Liver (tissue), 9 donors: Measurements from ENCODE around the gene SNX15. TPM values are rescaled to one million over a fixed set of nuclear protein-coding genes. Genes with fewer than 3 reads are reported as not detected.

Experiments used
- DNase-seq: peaks from one replicate; pipeline ENCODE4 v3.0.0-alpha.2; 2017; ENCODE audit warnings: low spot score
- H3K27ac ChIP-seq, 2 donors: one replicate each; pipeline ENCODE4 v1.7.0; 2013; ENCODE audit warnings: inconsistent platforms in 2 of 2, low read length in 2 of 2, control low read depth in 1 of 2, low read depth in 1 of 2, mild to moderate bottlenecking in 1 of 2
- H3K27me3 ChIP-seq, 4 donors: one replicate each; pipeline versions ENCODE4 v1.6.1 to v1.7.0; 2013; ENCODE audit warnings: low read length in 3 of 4, inconsistent platforms in 1 of 4, mild to moderate bottlenecking in 1 of 4, moderate library complexity in 1 of 4; ENCODE audit not compliant: control insufficient read depth in 4 of 4, insufficient read depth in 4 of 4
- H3K36me3 ChIP-seq, 4 donors: one replicate each; pipeline versions ENCODE4 v1.6.1 to v1.7.0; 2013; ENCODE audit warnings: low read length in 3 of 4, mild to moderate bottlenecking in 3 of 4, low read depth in 1 of 4, moderate library complexity in 1 of 4; ENCODE audit not compliant: control insufficient read depth in 4 of 4, insufficient read depth in 3 of 4
- H3K4me1 ChIP-seq, 4 donors: one replicate each; pipeline versions ENCODE4 v1.6.1 to v1.7.0; 2013; ENCODE audit warnings: low read length in 3 of 4, mild to moderate bottlenecking in 3 of 4, moderate library complexity in 1 of 4; ENCODE audit not compliant: control insufficient read depth in 4 of 4, insufficient read depth in 4 of 4
- H3K4me3 ChIP-seq, 3 donors: one replicate each; pipeline versions ENCODE4 v1.6.1 to v1.7.0; 2013; ENCODE audit warnings: low read length in 3 of 3, control low read depth in 1 of 3, low read depth in 1 of 3, mild to moderate bottlenecking in 1 of 3
- H3K9ac ChIP-seq, 2 donors: one replicate each; pipeline ENCODE4 v1.7.0; 2013; ENCODE audit warnings: low read length in 2 of 2, mild to moderate bottlenecking in 2 of 2, moderate library complexity in 2 of 2, control low read depth in 1 of 2, low read depth in 1 of 2
- H3K9me3 ChIP-seq, 4 donors: one replicate each; pipeline versions ENCODE4 v1.6.1 to v1.7.0; 2013; ENCODE audit warnings: low read length in 3 of 4; ENCODE audit not compliant: control insufficient read depth in 4 of 4
- EGR1 ChIP-seq, 2 donors: IDR thresholded peaks; 2 replicates each; pipeline ENCODE4 v1.6.1; 2016 to 2018; ENCODE audit warnings: antibody characterized with exemption in 2 of 2, low read depth in 2 of 2
- FOXA1 ChIP-seq: IDR thresholded peaks from 2 replicates; pipeline ENCODE4 v1.6.1; 2016; ENCODE audit warnings: antibody characterized with exemption
- GABPA ChIP-seq, 2 donors: IDR thresholded peaks in 1 of 2; conservative IDR thresholded peaks in 1 of 2; 2 replicates each; pipeline ENCODE4 v1.6.1; 2016; ENCODE audit warnings: antibody characterized with exemption in 2 of 2, mild to moderate bottlenecking in 1 of 2, moderate library complexity in 1 of 2
- HNF4A ChIP-seq, 2 donors: conservative IDR thresholded peaks; 2 replicates each; pipeline ENCODE4 v1.6.1; 2016; ENCODE audit warnings: antibody characterized with exemption in 2 of 2, mild to moderate bottlenecking in 2 of 2
- HNF4G ChIP-seq: IDR thresholded peaks from 2 replicates; pipeline ENCODE4 v1.6.1; 2016; ENCODE audit warnings: antibody characterized with exemption
- JUND ChIP-seq, 2 donors: IDR thresholded peaks; 2 replicates each; pipeline ENCODE4 v1.6.1; 2016; ENCODE audit warnings: antibody characterized with exemption in 2 of 2
- NR2F2 ChIP-seq: IDR thresholded peaks from 2 replicates; pipeline ENCODE4 v1.6.1; 2016; ENCODE audit warnings: antibody characterized with exemption
- RAD21 ChIP-seq, 2 donors: IDR thresholded peaks; 2 replicates each; pipeline ENCODE4 v1.6.1; 2016; ENCODE audit warnings: antibody characterized with exemption in 2 of 2, mild to moderate bottlenecking in 2 of 2
- RXRA ChIP-seq, 2 donors: IDR thresholded peaks; 2 replicates each; pipeline ENCODE4 v1.6.1; 2017 to 2018; ENCODE audit warnings: antibody characterized with exemption in 2 of 2, mild to moderate bottlenecking in 1 of 2
- SP1 ChIP-seq: IDR thresholded peaks from 2 replicates; pipeline ENCODE4 v1.6.1; 2018; ENCODE audit warnings: antibody characterized with exemption, mild to moderate bottlenecking
- TAF1 ChIP-seq: conservative IDR thresholded peaks from 2 replicates; pipeline ENCODE4 v1.6.1; 2016; ENCODE audit warnings: antibody characterized with exemption, mild to moderate bottlenecking
- YY1 ChIP-seq: IDR thresholded peaks from 2 replicates; pipeline ENCODE4 v1.6.1; 2016; ENCODE audit warnings: antibody characterized with exemption, mild to moderate bottlenecking
- WGBS: extraction: QIAGEN DNeasy Blood & Tissue Kit; methylation state at CpG from one replicate; pipeline ENCODE4 v1.1.7; 2013; 5-methylcytosine and 5-hydroxymethylcytosine counted together
- polyA plus RNA-seq, 2 donors: library from polyadenylated mRNA; stranded (reverse) in 1 of 2; unstranded in 1 of 2; fragments of 200-250 nt in 1 of 2; fragments of >200 nt in 1 of 2; fragmentation: Nextera tagmentation in 1 of 2; extraction: Ambion mirVana in 1 of 2; gene quantifications; one replicate each; pipeline versions ENCODE4 v1.2.1 to v1.2.3, GENCODE V29; 2013 to 2015
- total RNA-seq, 2 donors: library from RNA; depleted of rRNA; stranded (reverse); fragments of >200 nt; gene quantifications; one replicate each; pipeline ENCODE4 v1.2.3, GENCODE V29; 2014
- TF ChIP-seq, protein P1 (sequence below): IDR thresholded peaks from 2 replicates; pipeline ENCODE4 v1.6.1; 2016; ENCODE audit warnings: antibody characterized with exemption
- TF ChIP-seq, protein P2 (sequence below): IDR thresholded peaks from 2 replicates; pipeline ENCODE4 v1.6.1; 2016; ENCODE audit warnings: antibody characterized with exemption
- TF ChIP-seq, protein P3 (sequence below): IDR thresholded peaks from 2 replicates; pipeline ENCODE4 v1.6.1; 2016; ENCODE audit warnings: antibody characterized with exemption, mild to moderate bottlenecking
- TF ChIP-seq, protein P4 (sequence below): fragments of 150-350 bp; IDR thresholded peaks from 2 replicates; pipeline ENCODE4 v1.5.1; 2017; ENCODE audit warnings: improper control_type of control experiment, low read depth, low read length; ENCODE audit not compliant: missing input control
- donor health status: healthy.
- donor health status: healthy.
- donor health status: healthy.
- donor health status: healthy.
- donor health status: healthy.

The SNX15 gene
- total and polyA plus RNA-seq, 4 donors, result 4.5 to 7.2 (median 5.7) TPM

DNA sequence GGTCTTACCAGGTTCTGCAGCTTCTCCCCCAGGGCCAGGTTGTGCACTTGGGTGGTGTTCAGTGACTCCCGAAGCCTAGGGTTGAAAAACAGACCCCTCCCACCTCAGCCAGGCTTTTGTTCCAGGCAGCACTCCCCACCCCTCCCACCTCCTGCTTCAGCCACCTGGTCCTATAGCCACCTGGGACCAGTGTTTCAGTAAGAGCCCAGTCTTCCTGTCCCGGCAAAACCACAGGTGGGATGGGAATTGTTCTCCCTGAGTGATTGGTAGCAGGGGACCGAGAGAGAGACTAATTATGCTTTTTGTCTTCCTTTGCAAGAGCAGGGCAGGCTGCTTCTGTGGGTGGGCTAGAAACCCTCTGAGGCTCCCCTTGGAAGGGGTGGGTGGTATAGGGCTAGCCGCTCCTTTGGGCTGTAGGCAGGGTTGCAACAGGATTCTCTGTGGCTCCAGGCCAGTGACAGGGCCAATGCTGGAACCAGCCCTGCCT, 39.6 kb downstream of the SNX15 start:
- Histone ChIP-seq H3K4me1 (no peaks in the 10 kb centered on the region), H3K27ac (no peak overlapping the region), H3K9me3 (no peaks in the 10 kb centered on the region), H3K9ac (no peak overlapping the region), H3K27me3 (no peaks in the 10 kb centered on the region), H3K36me3 (no peaks in the 10 kb centered on the region), H3K4me3 (no peak overlapping the region)
- no peak for DNase-seq
- no peak for TF ChIP-seq GABPA (IDR thresholded peaks at IDR 0.05 in 1 of 2, conservative IDR thresholded peaks at IDR 0.05 in 1 of 2)
- no peak for TF ChIP-seq JUND (IDR thresholded peaks at IDR 0.05)
- TF ChIP-seq FOXA1, result no peak
- no peak for TF ChIP-seq RAD21 (IDR thresholded peaks at IDR 0.05)
- TF ChIP-seq HNF4G, result no peak
- no peak for TF ChIP-seq RXRA (IDR thresholded peaks at IDR 0.05)
- no peak for TF ChIP-seq EGR1 (IDR thresholded peaks at IDR 0.05; ENCODE audit: low read depth in 2 of 2)
- WGBS, result 95% methylated on average over 4 of the region's 4 CpGs

DNA sequence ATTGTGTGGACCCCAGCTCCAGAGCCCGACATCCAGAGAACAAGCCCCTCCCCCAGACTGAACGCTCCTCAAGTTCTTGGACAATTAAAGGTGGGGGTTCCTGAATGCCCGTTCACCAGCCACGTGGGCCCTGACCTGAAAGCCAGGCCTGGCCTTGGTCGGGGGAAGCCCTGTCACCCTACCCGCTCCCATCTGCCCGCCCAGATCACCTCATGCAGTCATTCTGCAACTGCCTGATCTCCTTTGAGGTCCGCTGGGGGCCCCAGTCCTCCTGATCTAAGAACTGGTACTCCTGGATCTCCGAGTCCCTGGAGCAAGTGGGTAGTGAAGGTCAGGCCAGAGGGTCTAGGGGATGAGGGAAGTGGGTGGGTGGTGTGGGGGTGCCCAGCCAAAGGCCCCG, 40.2 kb downstream of the SNX15 start:
- no peak for DNase-seq
- no peaks in the 10 kb centered on the region for H3K36me3 ChIP-seq
- TF ChIP-seq YY1, result no peak
- TF ChIP-seq JUND (IDR thresholded peaks at IDR 0.05), result no peak
- TF ChIP-seq, protein P1, sequence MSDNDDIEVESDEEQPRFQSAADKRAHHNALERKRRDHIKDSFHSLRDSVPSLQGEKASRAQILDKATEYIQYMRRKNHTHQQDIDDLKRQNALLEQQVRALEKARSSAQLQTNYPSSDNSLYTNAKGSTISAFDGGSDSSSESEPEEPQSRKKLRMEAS, result no peak
- no peak for TF ChIP-seq FOXA1
- H3K27ac ChIP-seq, result no peak overlapping the region
- H3K4me1 ChIP-seq, result no peaks in the 10 kb centered on the region
- H3K27me3 ChIP-seq, result no peaks in the 10 kb centered on the region
- H3K9me3 ChIP-seq, result no peaks in the 10 kb centered on the region
- no peak overlapping the region for H3K4me3 ChIP-seq
- no peak overlapping the region for H3K9ac ChIP-seq
- 92% methylated on average over 10 of the region's 10 CpGs for WGBS

DNA sequence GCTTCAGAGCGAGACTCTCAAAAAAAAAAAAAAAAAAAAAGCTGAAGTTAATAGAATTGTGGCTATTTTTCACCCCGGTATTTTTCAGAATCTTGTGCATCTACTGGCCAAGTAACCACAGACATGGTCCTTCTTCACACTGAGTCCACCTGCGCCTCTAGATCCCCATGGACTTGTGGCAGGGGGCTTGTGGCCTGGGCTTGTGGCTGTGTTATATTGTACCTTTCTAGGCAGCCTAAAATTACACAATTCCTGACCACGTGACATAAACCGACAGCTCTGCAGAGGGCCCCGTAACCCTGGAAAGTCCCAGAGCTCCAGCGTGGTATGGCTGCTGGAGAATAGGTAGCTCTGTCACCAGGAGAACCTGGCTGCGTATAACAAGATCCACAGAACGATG, 42.0 kb downstream of the SNX15 start:
- WGBS, result 34% methylated on average over 9 of the region's 9 CpGs
- DNase-seq, result no peak
- no peaks in the 10 kb centered on the region for H3K36me3 ChIP-seq

More for the DNA sequence above, 42.0 kb downstream of the SNX15 start:
- Histone ChIP-seq H3K9ac (no peak overlapping the region), H3K4me1 (no peaks in the 10 kb centered on the region), H3K27ac (no peak overlapping the region), H3K27me3 (no peaks in the 10 kb centered on the region), H3K4me3 (no peak overlapping the region), H3K9me3 (no peaks in the 10 kb centered on the region)
- TF ChIP-seq, protein P2, sequence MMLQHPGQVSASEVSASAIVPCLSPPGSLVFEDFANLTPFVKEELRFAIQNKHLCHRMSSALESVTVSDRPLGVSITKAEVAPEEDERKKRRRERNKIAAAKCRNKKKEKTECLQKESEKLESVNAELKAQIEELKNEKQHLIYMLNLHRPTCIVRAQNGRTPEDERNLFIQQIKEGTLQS, result no peak
- no peak for TF ChIP-seq TAF1
- no peak for TF ChIP-seq RXRA (IDR thresholded peaks at IDR 0.05)
- TF ChIP-seq, protein P3, sequence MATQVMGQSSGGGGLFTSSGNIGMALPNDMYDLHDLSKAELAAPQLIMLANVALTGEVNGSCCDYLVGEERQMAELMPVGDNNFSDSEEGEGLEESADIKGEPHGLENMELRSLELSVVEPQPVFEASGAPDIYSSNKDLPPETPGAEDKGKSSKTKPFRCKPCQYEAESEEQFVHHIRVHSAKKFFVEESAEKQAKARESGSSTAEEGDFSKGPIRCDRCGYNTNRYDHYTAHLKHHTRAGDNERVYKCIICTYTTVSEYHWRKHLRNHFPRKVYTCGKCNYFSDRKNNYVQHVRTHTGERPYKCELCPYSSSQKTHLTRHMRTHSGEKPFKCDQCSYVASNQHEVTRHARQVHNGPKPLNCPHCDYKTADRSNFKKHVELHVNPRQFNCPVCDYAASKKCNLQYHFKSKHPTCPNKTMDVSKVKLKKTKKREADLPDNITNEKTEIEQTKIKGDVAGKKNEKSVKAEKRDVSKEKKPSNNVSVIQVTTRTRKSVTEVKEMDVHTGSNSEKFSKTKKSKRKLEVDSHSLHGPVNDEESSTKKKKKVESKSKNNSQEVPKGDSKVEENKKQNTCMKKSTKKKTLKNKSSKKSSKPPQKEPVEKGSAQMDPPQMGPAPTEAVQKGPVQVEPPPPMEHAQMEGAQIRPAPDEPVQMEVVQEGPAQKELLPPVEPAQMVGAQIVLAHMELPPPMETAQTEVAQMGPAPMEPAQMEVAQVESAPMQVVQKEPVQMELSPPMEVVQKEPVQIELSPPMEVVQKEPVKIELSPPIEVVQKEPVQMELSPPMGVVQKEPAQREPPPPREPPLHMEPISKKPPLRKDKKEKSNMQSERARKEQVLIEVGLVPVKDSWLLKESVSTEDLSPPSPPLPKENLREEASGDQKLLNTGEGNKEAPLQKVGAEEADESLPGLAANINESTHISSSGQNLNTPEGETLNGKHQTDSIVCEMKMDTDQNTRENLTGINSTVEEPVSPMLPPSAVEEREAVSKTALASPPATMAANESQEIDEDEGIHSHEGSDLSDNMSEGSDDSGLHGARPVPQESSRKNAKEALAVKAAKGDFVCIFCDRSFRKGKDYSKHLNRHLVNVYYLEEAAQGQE, result no peak
- TF ChIP-seq HNF4A (conservative IDR thresholded peaks at IDR 0.05), result no peak
- TF ChIP-seq, protein P1, result no peak
- TF ChIP-seq, protein P4, sequence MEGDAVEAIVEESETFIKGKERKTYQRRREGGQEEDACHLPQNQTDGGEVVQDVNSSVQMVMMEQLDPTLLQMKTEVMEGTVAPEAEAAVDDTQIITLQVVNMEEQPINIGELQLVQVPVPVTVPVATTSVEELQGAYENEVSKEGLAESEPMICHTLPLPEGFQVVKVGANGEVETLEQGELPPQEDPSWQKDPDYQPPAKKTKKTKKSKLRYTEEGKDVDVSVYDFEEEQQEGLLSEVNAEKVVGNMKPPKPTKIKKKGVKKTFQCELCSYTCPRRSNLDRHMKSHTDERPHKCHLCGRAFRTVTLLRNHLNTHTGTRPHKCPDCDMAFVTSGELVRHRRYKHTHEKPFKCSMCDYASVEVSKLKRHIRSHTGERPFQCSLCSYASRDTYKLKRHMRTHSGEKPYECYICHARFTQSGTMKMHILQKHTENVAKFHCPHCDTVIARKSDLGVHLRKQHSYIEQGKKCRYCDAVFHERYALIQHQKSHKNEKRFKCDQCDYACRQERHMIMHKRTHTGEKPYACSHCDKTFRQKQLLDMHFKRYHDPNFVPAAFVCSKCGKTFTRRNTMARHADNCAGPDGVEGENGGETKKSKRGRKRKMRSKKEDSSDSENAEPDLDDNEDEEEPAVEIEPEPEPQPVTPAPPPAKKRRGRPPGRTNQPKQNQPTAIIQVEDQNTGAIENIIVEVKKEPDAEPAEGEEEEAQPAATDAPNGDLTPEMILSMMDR, result no peak
- TF ChIP-seq NR2F2, result no peak
- TF ChIP-seq SP1, result no peak
- no peak for TF ChIP-seq EGR1 (IDR thresholded peaks at IDR 0.05; ENCODE audit: low read depth in 2 of 2)
